K562 (cell line): Measurements from ENCODE around the gene KXD1. TPM values are rescaled to one million over a fixed set of nuclear protein-coding genes. Genes with fewer than 3 reads are reported as not detected.
A peak's percentile ranks its signal among the peaks of the same experiment; 100 is the strongest.

Source experiments
- FUS ChIP-seq: fragments of 200-400 bp; formaldehyde crosslinking; optimal IDR thresholded peaks from 2 replicates; pipeline ENCODE3; 2017; ENCODE audit warnings: low read depth, low read length
- KLF10 ChIP-seq: fragments of 250-450 bp; sonication (Bioruptor Pico); IDR thresholded peaks from 2 replicates; pipeline ENCODE4 v1.6.1; 2021; ENCODE audit warnings: matching md5 sums
- MEIS2 ChIP-seq: fragments of 450-650 bp; IDR thresholded peaks from 2 replicates; pipeline ENCODE4 v1.6.1; 2014; ENCODE audit warnings: mild to moderate bottlenecking; ENCODE audit not compliant: partially characterized antibody
- MIER1 ChIP-seq: fragments of 450-650 bp; IDR thresholded peaks from 2 replicates; pipeline ENCODE4 v1.6.1; 2016; ENCODE audit warnings: antibody characterized with exemption, mild to moderate bottlenecking, low read depth
- NR1H2 ChIP-seq: sonication (generic); formaldehyde crosslinking; IDR thresholded peaks from 2 replicates; pipeline ENCODE4 v1.4.0; 2020; ENCODE audit warnings: mild to moderate bottlenecking, missing genetic modification reagents
- TCF3 ChIP-seq: sonication (generic); formaldehyde crosslinking; IDR thresholded peaks from 2 replicates; pipeline ENCODE4 v1.4.0; 2020; ENCODE audit warnings: mild to moderate bottlenecking, missing genetic modification reagents
- U2AF1 ChIP-seq: fragments of 200-400 bp; formaldehyde crosslinking; optimal IDR thresholded peaks from 2 replicates; pipeline ENCODE3; 2017; ENCODE audit warnings: mild to moderate bottlenecking, low read depth, low read length, moderate library complexity
- XRCC4 ChIP-seq: IDR thresholded peaks from one replicate; pipeline ENCODE4 v1.6.1; 2011; ENCODE audit not compliant: insufficient read depth, insufficient read length; ENCODE audit errors: extremely low read depth
- ZNF197 ChIP-seq: fragments of 200-800 bp; sonication (Bioruptor generic); IDR thresholded peaks from 2 replicates; pipeline ENCODE4 v1.6.1; 2016; ENCODE audit warnings: low read depth, missing genetic modification characterization, missing compliant biosample characterization
- polyA plus RNA-seq, 8 experiments: library from polyadenylated mRNA; depleted of rRNA in 4 of 8; stranded (reverse) in 5 of 8; unstranded in 3 of 8; fragments of >200 nt; fragmentation: Nextera tagmentation in 2 of 8; fragmentation: Illumina TruSeq in 1 of 8; extraction: Ambion mirVana in 2 of 8; extraction: Trizol in 1 of 8; gene quantifications; 2 replicates each; pipeline versions ENCODE4 v1.2.1 to v1.2.3, GENCODE V29; 2011 to 2014; ENCODE audit warnings: inconsistent platforms in 1 of 8, missing spikeins in 1 of 8
- total RNA-seq, 7 experiments: library from RNA; depleted of rRNA in 6 of 7; stranded (reverse); fragments of >200 nt in 6 of 7; fragmentation: Illumina TruSeq in 2 of 7; extraction: Trizol in 2 of 7; gene quantifications; 2 replicates each; pipeline versions ENCODE4 v1.2.1 to v1.2.3, GENCODE V29; 2011 to 2021; ENCODE audit warnings: low replicate concordance in 1 of 7
- TF ChIP-seq, protein P1 (sequence below), 2 experiments: fragments of 450-650 bp in 1 of 2; sonication (generic) in 1 of 2; formaldehyde crosslinking in 1 of 2; IDR thresholded peaks; 2 replicates each; pipeline versions ENCODE4 v1.7.1 to v1.9.0; 2016 to 2022; ENCODE audit warnings: inconsistent platforms in 1 of 2, mild to moderate bottlenecking in 1 of 2, missing genetic modification reagents in 1 of 2
- TF ChIP-seq, protein P2 (sequence below), 2 experiments: fragments of 200-800 bp in 1 of 2; sonication (Bioruptor generic) in 1 of 2; sonication (generic) in 1 of 2; formaldehyde crosslinking in 1 of 2; IDR thresholded peaks in 1 of 2; conservative IDR thresholded peaks in 1 of 2; 2 replicates each; pipeline versions ENCODE4 v1.5.0 to v1.6.1; 2016 to 2020; ENCODE audit warnings: missing compliant biosample characterization in 1 of 2, missing genetic modification characterization in 1 of 2, missing genetic modification reagents in 1 of 2
- TF ChIP-seq, protein P3 (sequence below): fragments of 250-450 bp; sonication (Bioruptor Pico); IDR thresholded peaks from 2 replicates; pipeline ENCODE4 v1.8.0; 2021; ENCODE audit warnings: mild to moderate bottlenecking, moderate library complexity

The KXD1 gene
- total and polyA plus RNA-seq, 9 of the 15 experiments (the other 6 are each of a cell fraction or from before 2014, with no cell fraction given) = 21.9 to 210 (median 118) TPM

DNA sequence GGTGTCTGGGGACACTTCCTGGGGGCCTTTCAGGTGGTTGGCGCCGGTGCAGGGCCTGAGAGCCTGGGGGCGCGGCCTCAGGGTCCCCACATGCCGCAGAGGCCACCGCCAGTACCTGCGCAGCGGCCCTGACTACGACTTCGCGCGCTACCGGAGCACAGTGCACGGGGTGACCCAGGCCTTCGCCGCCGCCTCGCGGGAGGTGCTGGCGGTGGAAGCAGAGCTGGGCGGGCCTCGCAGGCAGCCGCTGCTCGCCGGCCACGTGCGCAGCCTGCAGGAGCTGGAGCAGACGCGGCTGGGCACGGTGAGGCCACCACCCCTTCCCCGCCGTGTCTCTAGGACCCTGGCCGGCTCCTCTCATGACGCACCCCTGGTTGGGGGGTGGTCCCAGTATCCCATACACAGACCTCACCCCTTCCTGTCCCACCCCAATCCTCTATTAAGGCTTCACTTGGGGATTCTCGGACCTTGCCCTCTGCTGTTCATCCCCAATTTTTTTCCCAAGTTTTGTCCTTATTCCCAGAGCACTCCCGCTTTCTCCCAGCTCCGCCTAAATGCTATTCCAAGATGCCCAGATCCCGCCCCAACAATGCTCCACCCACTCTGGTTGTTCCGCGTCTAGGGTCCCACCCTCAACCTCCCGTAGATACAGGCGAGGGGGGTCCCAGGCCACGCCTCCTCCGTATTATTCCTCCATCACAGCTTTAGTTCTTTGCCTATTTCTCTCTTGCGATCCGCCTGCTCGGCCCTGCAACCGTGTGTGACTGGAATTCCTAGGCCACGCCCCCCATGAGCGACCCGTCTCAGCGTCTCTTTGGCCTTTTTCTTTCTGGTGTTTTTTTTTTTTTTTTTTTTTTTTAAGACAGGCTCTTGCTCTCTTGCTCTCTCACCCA, 32.0 kb downstream of the KXD1 start (continued):
- TF ChIP-seq, protein P1, sequence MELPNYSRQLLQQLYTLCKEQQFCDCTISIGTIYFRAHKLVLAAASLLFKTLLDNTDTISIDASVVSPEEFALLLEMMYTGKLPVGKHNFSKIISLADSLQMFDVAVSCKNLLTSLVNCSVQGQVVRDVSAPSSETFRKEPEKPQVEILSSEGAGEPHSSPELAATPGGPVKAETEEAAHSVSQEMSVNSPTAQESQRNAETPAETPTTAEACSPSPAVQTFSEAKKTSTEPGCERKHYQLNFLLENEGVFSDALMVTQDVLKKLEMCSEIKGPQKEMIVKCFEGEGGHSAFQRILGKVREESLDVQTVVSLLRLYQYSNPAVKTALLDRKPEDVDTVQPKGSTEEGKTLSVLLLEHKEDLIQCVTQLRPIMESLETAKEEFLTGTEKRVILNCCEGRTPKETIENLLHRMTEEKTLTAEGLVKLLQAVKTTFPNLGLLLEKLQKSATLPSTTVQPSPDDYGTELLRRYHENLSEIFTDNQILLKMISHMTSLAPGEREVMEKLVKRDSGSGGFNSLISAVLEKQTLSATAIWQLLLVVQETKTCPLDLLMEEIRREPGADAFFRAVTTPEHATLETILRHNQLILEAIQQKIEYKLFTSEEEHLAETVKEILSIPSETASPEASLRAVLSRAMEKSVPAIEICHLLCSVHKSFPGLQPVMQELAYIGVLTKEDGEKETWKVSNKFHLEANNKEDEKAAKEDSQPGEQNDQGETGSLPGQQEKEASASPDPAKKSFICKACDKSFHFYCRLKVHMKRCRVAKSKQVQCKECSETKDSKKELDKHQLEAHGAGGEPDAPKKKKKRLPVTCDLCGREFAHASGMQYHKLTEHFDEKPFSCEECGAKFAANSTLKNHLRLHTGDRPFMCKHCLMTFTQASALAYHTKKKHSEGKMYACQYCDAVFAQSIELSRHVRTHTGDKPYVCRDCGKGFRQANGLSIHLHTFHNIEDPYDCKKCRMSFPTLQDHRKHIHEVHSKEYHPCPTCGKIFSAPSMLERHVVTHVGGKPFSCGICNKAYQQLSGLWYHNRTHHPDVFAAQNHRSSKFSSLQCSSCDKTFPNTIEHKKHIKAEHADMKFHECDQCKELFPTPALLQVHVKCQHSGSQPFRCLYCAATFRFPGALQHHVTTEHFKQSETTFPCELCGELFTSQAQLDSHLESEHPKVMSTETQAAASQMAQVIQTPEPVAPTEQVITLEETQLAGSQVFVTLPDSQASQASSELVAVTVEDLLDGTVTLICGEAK (IDR thresholded peaks at IDR 0.05) = no peak
- TF ChIP-seq, protein P1 (CRISPR knock-in tag; IDR thresholded peaks at IDR 0.05) = peak; percentile 59
- TF ChIP-seq, protein P2, sequence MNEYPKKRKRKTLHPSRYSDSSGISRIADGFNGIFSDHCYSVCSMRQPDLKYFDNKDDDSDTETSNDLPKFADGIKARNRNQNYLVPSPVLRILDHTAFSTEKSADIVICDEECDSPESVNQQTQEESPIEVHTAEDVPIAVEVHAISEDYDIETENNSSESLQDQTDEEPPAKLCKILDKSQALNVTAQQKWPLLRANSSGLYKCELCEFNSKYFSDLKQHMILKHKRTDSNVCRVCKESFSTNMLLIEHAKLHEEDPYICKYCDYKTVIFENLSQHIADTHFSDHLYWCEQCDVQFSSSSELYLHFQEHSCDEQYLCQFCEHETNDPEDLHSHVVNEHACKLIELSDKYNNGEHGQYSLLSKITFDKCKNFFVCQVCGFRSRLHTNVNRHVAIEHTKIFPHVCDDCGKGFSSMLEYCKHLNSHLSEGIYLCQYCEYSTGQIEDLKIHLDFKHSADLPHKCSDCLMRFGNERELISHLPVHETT (CRISPR knock-in tag; conservative IDR thresholded peaks at IDR 0.05 in 1 of 2, IDR thresholded peaks at IDR 0.05 in 1 of 2) = no peak; a peak in 1 of 4 replicates
- TF ChIP-seq, protein P3, sequence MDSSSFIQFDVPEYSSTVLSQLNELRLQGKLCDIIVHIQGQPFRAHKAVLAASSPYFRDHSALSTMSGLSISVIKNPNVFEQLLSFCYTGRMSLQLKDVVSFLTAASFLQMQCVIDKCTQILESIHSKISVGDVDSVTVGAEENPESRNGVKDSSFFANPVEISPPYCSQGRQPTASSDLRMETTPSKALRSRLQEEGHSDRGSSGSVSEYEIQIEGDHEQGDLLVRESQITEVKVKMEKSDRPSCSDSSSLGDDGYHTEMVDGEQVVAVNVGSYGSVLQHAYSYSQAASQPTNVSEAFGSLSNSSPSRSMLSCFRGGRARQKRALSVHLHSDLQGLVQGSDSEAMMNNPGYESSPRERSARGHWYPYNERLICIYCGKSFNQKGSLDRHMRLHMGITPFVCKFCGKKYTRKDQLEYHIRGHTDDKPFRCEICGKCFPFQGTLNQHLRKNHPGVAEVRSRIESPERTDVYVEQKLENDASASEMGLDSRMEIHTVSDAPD (CRISPR knock-in tag) = no peak
- TF ChIP-seq XRCC4 = no peak
- no peak for TF ChIP-seq ZNF197 (CRISPR knock-in tag)
- TF ChIP-seq MIER1 = peak; percentile 55; the same call in 1 of the 2 replicates
- TF ChIP-seq FUS = no peak
- TF ChIP-seq MEIS2 = no peak
- peak; percentile 34 for TF ChIP-seq U2AF1
- TF ChIP-seq NR1H2 (CRISPR knock-in tag) = no peak
- TF ChIP-seq KLF10 (CRISPR knock-in tag) = no peak
- TF ChIP-seq TCF3 (CRISPR knock-in tag) = peak; percentile 51; the same call in 1 of the 2 replicates
